ENCODE measurements around the gene PSTPIP1. TPM values are rescaled to one million over a fixed set of nuclear protein-coding genes. Genes with fewer than 3 reads are reported as not detected.
A peak's percentile ranks its signal among the peaks of the same experiment; 100 is the strongest.

PSTPIP1 gene
- polyA plus RNA-seq, 3 donors from 2014 or later: 84.4 to 127 (median 99.3) TPM

- Mint-ChIP-seq H3K9me3 (no peaks in the 10 kb centered on the region), H3K4me1 (peaks cover 91 to 95% of the 10 kb centered on the region in 2 donors), H3K27ac (peak overlapping the region; percentile 91 to 99 (median 96)), H3K4me3 (peak overlapping the region; percentile 80 to 91 (median 86)), H3K27me3 (ENCODE audit: low read depth in 3 of 3) (peaks cover 10 to 16% (median 11%) of the 10 kb centered on the region in 3 donors), H3K36me3 (peaks cover 0 to 6% (median 0%) of the 10 kb centered on the region in 3 donors)
- DNase-seq: no peak
These were observed 17.3 kb downstream of the PSTPIP1 start for GRCh38 chr15:77012117-77012712.

GRCh38 chr15:77012868-77013267 lies 17.9 kb downstream of the PSTPIP1 start:
- peaks cover 0 to 6% (median 0%) of the 10 kb centered on the region in 3 donors for H3K36me3 Mint-ChIP-seq
- H3K9me3 Mint-ChIP-seq: no peaks in the 10 kb centered on the region
- DNase-seq: peak; percentile 68 to 72 (median 69)
- H3K4me1 Mint-ChIP-seq: peaks cover 96 to 97% of the 10 kb centered on the region in 2 donors
- peaks cover 10 to 16% (median 12%) of the 10 kb centered on the region in 3 donors for H3K27me3 Mint-ChIP-seq (ENCODE audit: low read depth in 3 of 3)
- peak overlapping the region; percentile 80 to 91 (median 86) for H3K4me3 Mint-ChIP-seq
- peak overlapping the region; percentile 91 to 99 (median 96) for H3K27ac Mint-ChIP-seq

GRCh38 chr15:77013776-77014131 lies 18.8 kb downstream of the PSTPIP1 start:
- peaks cover 0 to 6% (median 4%) of the 10 kb centered on the region in 3 donors for H3K36me3 Mint-ChIP-seq
- peak; percentile 90 to 91 (median 91) for DNase-seq
- peak overlapping the region; percentile 80 to 91 (median 86) for H3K4me3 Mint-ChIP-seq
- H3K27ac Mint-ChIP-seq: peak overlapping the region; percentile 91 to 99 (median 96)
- H3K27me3 Mint-ChIP-seq (ENCODE audit: low read depth in 3 of 3): peaks cover 10 to 16% (median 12%) of the 10 kb centered on the region in 3 donors
- H3K9me3 Mint-ChIP-seq: no peaks in the 10 kb centered on the region
- peaks cover 98 to 99% of the 10 kb centered on the region in 2 donors for H3K4me1 Mint-ChIP-seq

GRCh38 chr15:77014132-77015081 lies 19.5 kb downstream of the PSTPIP1 start:
- H3K27me3 Mint-ChIP-seq (ENCODE audit: low read depth in 3 of 3): peaks cover 8 to 16% (median 12%) of the 10 kb centered on the region in 3 donors
- H3K27ac Mint-ChIP-seq: peak overlapping the region; percentile 91 to 99 (median 96)
- peaks cover 98 to 99% of the 10 kb centered on the region in 2 donors for H3K4me1 Mint-ChIP-seq
- H3K4me3 Mint-ChIP-seq: peak overlapping the region; percentile 80 to 91 (median 86)
- peaks cover 0 to 9% (median 6%) of the 10 kb centered on the region in 3 donors for H3K36me3 Mint-ChIP-seq
- no peaks in the 10 kb centered on the region for H3K9me3 Mint-ChIP-seq
- DNase-seq: peak; percentile 82 to 87 (median 86)

GRCh38 chr15:77015646-77016320 lies 20.9 kb downstream of the PSTPIP1 start:
- no peaks in the 10 kb centered on the region for H3K9me3 Mint-ChIP-seq
- no peak for DNase-seq
- H3K4me3 Mint-ChIP-seq: peak overlapping the region; percentile 80 to 91 (median 86)
- peak overlapping the region; percentile 91 to 99 (median 96) for H3K27ac Mint-ChIP-seq
- peaks cover 8 to 16% (median 12%) of the 10 kb centered on the region in 3 donors for H3K27me3 Mint-ChIP-seq (ENCODE audit: low read depth in 3 of 3)
- peaks cover 0 to 9% (median 3%) of the 10 kb centered on the region in 3 donors for H3K36me3 Mint-ChIP-seq
- peaks cover 98 to 99% of the 10 kb centered on the region in 2 donors for H3K4me1 Mint-ChIP-seq

- no peak for DNase-seq
- Mint-ChIP-seq H3K4me1 (peaks cover 98 to 99% of the 10 kb centered on the region in 2 donors), H3K27me3 (ENCODE audit: low read depth in 3 of 3) (peaks cover 8 to 19% (median 12%) of the 10 kb centered on the region in 3 donors), H3K9me3 (no peaks in the 10 kb centered on the region), H3K4me3 (peak overlapping the region; percentile 80 to 91 (median 86)), H3K36me3 (peaks cover 0 to 9% (median 3%) of the 10 kb centered on the region in 3 donors), H3K27ac (peak overlapping the region; percentile 91 to 99 (median 96))
These were observed 21.4 kb downstream of the PSTPIP1 start for GRCh38 chr15:77016321-77016695.

GRCh38 chr15:77017091-77017660 lies 22.2 kb downstream of the PSTPIP1 start:
- H3K36me3 Mint-ChIP-seq: peaks cover 0 to 11% (median 5%) of the 10 kb centered on the region in 3 donors
- peaks cover 98 to 99% of the 10 kb centered on the region in 2 donors for H3K4me1 Mint-ChIP-seq
- no peak for DNase-seq
- H3K9me3 Mint-ChIP-seq: no peaks in the 10 kb centered on the region
- H3K27ac Mint-ChIP-seq: peak overlapping the region; percentile 62 to 99 (median 92)
- H3K4me3 Mint-ChIP-seq: peak overlapping the region; percentile 45 to 91 (median 83)
- H3K27me3 Mint-ChIP-seq (ENCODE audit: low read depth in 3 of 3): peaks cover 8 to 19% (median 17%) of the 10 kb centered on the region in 3 donors

GRCh38 chr15:77017761-77018720 lies 23.1 kb downstream of the PSTPIP1 start:
- Mint-ChIP-seq H3K4me1 (peaks cover 98 to 100% of the 10 kb centered on the region in 2 donors), H3K36me3 (peaks cover 0 to 13% (median 6%) of the 10 kb centered on the region in 3 donors), H3K4me3 (peak overlapping the region; percentile 27 to 91 (median 45)), H3K27me3 (ENCODE audit: low read depth in 3 of 3) (peaks cover 8 to 18% (median 18%) of the 10 kb centered on the region in 3 donors), H3K9me3 (no peaks in the 10 kb centered on the region), H3K27ac (peak overlapping the region; percentile 62 to 99 (median 90))
- DNase-seq: no peak

- H3K4me3 Mint-ChIP-seq: peak overlapping the region; percentile 12 to 68 (median 35)
- peaks cover 98 to 100% of the 10 kb centered on the region in 2 donors for H3K4me1 Mint-ChIP-seq
- H3K36me3 Mint-ChIP-seq: peaks cover 0 to 13% (median 6%) of the 10 kb centered on the region in 3 donors
- H3K27me3 Mint-ChIP-seq (ENCODE audit: low read depth in 3 of 3): peaks cover 3 to 17% (median 15%) of the 10 kb centered on the region in 3 donors
- DNase-seq: no peak
- H3K27ac Mint-ChIP-seq: peak overlapping the region; percentile 89 to 100 (median 96)
- H3K9me3 Mint-ChIP-seq: no peaks in the 10 kb centered on the region
These were observed 24.0 kb downstream of the PSTPIP1 start for GRCh38 chr15:77018796-77019505.

GRCh38 chr15:77019521-77020331 lies 24.8 kb downstream of the PSTPIP1 start:
- Mint-ChIP-seq H3K36me3 (peaks cover 0 to 13% (median 6%) of the 10 kb centered on the region in 3 donors), H3K4me3 (peak overlapping the region; percentile 16 to 68 (median 35)), H3K4me1 (peaks cover 96 to 97% of the 10 kb centered on the region in 2 donors), H3K27me3 (ENCODE audit: low read depth in 3 of 3) (peaks cover 0 to 11% (median 10%) of the 10 kb centered on the region in 3 donors), H3K27ac (peak overlapping the region; percentile 83 to 100 (median 96)), H3K9me3 (no peaks in the 10 kb centered on the region)
- DNase-seq: no peak

Data from immature natural killer cell (primary cell).